ENCODE data around the gene SPARC.

The SPARC gene

DNA sequence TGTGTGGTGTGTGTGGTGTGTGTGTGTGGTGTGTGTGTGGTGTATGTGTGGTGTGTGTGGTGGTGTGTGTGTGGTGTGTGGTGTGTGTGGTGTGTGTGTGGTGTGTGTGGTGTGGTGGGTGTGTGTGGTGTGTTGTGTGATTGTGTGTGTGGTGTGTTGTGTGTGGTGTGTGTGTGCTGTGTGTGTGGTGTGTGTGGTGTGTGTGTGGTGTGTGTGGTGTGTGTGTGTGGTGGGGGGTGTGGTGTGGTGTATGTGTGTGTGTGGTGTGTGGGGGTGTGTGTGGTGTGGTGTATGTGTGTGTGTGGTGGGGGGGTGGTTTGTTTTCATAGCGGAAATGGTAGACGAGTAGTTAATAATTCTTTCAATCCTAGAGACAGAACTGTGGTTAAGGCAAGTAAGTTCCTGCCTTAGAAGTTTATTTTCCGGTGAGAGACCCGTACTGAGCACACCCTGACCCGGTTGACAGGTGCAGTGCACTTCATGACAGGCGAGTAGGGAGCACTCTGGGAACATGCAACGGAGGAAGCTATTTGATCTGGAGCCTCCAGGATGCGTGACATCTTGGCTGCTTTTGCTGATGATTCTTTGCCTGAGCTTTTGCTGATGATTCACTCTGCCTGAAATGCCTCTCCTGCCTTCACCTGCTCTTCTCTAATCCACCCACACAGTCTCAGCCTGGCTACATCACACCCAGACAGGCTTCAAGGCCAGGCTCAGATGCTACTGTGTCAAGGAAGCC lies 73.9 kb downstream of the SPARC start:
- Histone ChIP-seq H3K4me1 (ENCODE audit: insufficient read depth, insufficient read length) (peaks cover 3% of the 10 kb centered on the region), H3K4me3 (ENCODE audit: insufficient read length, low read depth) (no peak overlapping the region), H3K9ac (ENCODE audit: insufficient read length, low read depth) (no peak overlapping the region), H3K9me3 (ENCODE audit: insufficient read depth, low read length) (no peaks in the 10 kb centered on the region), H3K36me3 (ENCODE audit: insufficient read depth, insufficient read length, low read length) (no peaks in the 10 kb centered on the region), H3K27me3 (ENCODE audit: insufficient read depth, insufficient read length) (no peaks in the 10 kb centered on the region)
- TF ChIP-seq YY1 (IDR thresholded peaks at IDR 0.05; ENCODE audit: insufficient read depth, insufficient read length) (no peak), SUZ12 (IDR thresholded peaks at IDR 0.05; ENCODE audit: extremely low read depth, insufficient read depth, insufficient read length) (no peak), ZNF274 (IDR thresholded peaks at IDR 0.05; ENCODE audit: low read depth, low read length) (no peak)
- DNase-seq (ENCODE audit: low read depth, low spot score): no peak

DNA sequence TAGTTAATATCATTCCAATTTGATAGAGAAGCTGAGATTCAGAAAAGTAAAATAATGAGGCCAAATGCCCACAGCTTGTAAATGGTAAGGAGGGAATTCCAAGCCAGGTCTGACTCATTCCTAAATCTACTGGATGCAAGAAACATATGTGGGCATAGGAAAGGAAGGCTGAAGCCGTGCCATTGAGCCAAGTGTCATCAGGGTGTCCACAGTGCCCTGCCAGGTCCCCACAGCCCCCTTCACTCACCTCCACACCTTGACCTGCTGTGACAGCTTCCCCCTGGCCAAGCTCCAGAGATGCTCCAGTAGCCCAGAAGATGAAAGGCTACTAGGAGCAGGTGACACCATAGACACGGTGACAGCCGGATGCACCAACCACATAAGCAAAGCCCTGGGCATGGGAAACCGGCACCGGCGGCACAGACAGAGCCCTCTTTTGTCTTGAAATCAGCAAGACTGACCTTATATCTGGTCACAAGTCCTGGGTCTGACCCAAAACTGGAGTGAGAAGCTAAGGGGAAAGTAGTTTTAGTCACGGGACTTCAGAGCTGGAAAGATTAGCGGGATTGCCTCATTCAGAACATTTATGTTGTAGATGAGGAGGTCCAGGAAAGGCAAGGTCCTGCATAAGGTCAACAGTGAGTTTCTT lies 75.5 kb downstream of the SPARC start:
- Histone ChIP-seq H3K27me3 (ENCODE audit: insufficient read depth, insufficient read length) (no peaks in the 10 kb centered on the region), H3K4me3 (ENCODE audit: insufficient read length, low read depth) (no peak overlapping the region), H3K9ac (ENCODE audit: insufficient read length, low read depth) (no peak overlapping the region), H3K9me3 (ENCODE audit: insufficient read depth, low read length) (no peaks in the 10 kb centered on the region), H3K36me3 (ENCODE audit: insufficient read depth, insufficient read length, low read length) (no peaks in the 10 kb centered on the region), H3K4me1 (ENCODE audit: insufficient read depth, insufficient read length) (peaks cover 3% of the 10 kb centered on the region)
- TF ChIP-seq YY1 (IDR thresholded peaks at IDR 0.05; ENCODE audit: insufficient read depth, insufficient read length) (no peak), SUZ12 (IDR thresholded peaks at IDR 0.05; ENCODE audit: extremely low read depth, insufficient read depth, insufficient read length) (no peak), ZNF274 (IDR thresholded peaks at IDR 0.05; ENCODE audit: low read depth, low read length) (no peak)
- no peak for DNase-seq (ENCODE audit: low read depth, low spot score)
